Activated CD4-positive, alpha-beta T cell treated with anti-CD3 and anti-CD28 coated beads for 4 hours (primary cell): ENCODE data around the gene TYSND1.
"Not testable (repeated sequence)": the region's sequence is repeated elsewhere in the genome, so short reads cannot be mapped to it uniquely, and the experiment has no call there.

Experiments
- DNase-seq, 2 donors: peaks; one replicate each; pipeline ENCODE4 v3.0.0-alpha.2; 2020

TYSND1 gene

GRCh38 chr10:70131560-70131937 lies 15.0 kb downstream of the TYSND1 start:
- no peak for DNase-seq

GRCh38 chr10:70130878-70131559 lies 15.5 kb downstream of the TYSND1 start:
- DNase-seq = no peak

- DNase-seq = no peak
Observed at GRCh38 chr10:70126700-70127395, 19.7 kb downstream of the TYSND1 start.

GRCh38 chr10:70125918-70126552 lies 20.5 kb downstream of the TYSND1 start:
- DNase-seq = no peak

- DNase-seq = no peak
Observed at GRCh38 chr10:70124918-70125317, 21.6 kb downstream of the TYSND1 start.

- no peak for DNase-seq
Observed at GRCh38 chr10:70124415-70124814, 22.1 kb downstream of the TYSND1 start.

- DNase-seq = no peak
Observed at GRCh38 chr10:70123817-70124216, 22.7 kb downstream of the TYSND1 start.

GRCh38 chr10:70123166-70123565 lies 23.3 kb downstream of the TYSND1 start:
- not testable (repeated sequence) for DNase-seq

GRCh38 chr10:70122742-70123141 lies 23.8 kb downstream of the TYSND1 start:
- no peak for DNase-seq

- no peak for DNase-seq
Observed at GRCh38 chr10:70121281-70121949, 25.1 kb downstream of the TYSND1 start.

GRCh38 chr10:70120417-70120816 lies 26.1 kb downstream of the TYSND1 start:
- DNase-seq = no peak

- DNase-seq = no peak
Observed at GRCh38 chr10:70119623-70120022, 26.9 kb downstream of the TYSND1 start.

- no peak for DNase-seq
Observed at GRCh38 chr10:70119197-70119596, 27.3 kb downstream of the TYSND1 start.

GRCh38 chr10:70118196-70118595 lies 28.3 kb downstream of the TYSND1 start:
- no peak for DNase-seq

GRCh38 chr10:70117646-70118045 lies 28.9 kb downstream of the TYSND1 start:
- no peak for DNase-seq

GRCh38 chr10:70115948-70116682 lies 30.4 kb downstream of the TYSND1 start:
- DNase-seq = peak; percentile 41 to 61

- DNase-seq = no peak
Observed at GRCh38 chr10:70114902-70115301, 31.6 kb downstream of the TYSND1 start.

GRCh38 chr10:70112071-70112470 lies 34.4 kb downstream of the TYSND1 start:
- DNase-seq = no peak

- no peak for DNase-seq
Observed at GRCh38 chr10:70111496-70111895, 35.0 kb downstream of the TYSND1 start.

- DNase-seq = no peak
Observed at GRCh38 chr10:70109064-70109729, 37.3 kb downstream of the TYSND1 start.

GRCh38 chr10:70106958-70107791 lies 39.3 kb downstream of the TYSND1 start:
- no peak for DNase-seq
